COLO668 (cell line): ENCODE results near the gene CD79B.
"Not testable (repeated sequence)": the region's sequence is repeated elsewhere in the genome, so short reads cannot be mapped to it uniquely, and the experiment has no call there.

Experiments used
- DNase-seq: peaks from one replicate; lab custom pipeline; 2025; ENCODE audit not compliant: unreplicated experiment; lab: John Stamatoyannopoulos, UW

CD79B gene

GRCh38 chr17:63915753-63916152 is 16.4 kb downstream of the CD79B start:
- DNase-seq: not testable (repeated sequence)

- DNase-seq: no peak
These were observed 17.7 kb downstream of the CD79B start for GRCh38 chr17:63914471-63914870.

- DNase-seq: peak; percentile 14
These were observed 20.5 kb downstream of the CD79B start for GRCh38 chr17:63911657-63912100.

GRCh38 chr17:63911041-63911635 is 21.0 kb downstream of the CD79B start, which contains the start of gene CSHL1:
CSHL1 (minus strand) TSS chr17:63911258; CDS start chr17:63911196, 62 bp downstream.
- DNase-seq: no peak

GRCh38 chr17:63910096-63910495 is 22.0 kb downstream of the CD79B start:
- no peak for DNase-seq

- DNase-seq: not testable (repeated sequence)
These were observed 22.5 kb downstream of the CD79B start for GRCh38 chr17:63909586-63909985.

GRCh38 chr17:63907161-63907778 is 24.9 kb downstream of the CD79B start:
- DNase-seq: not testable (repeated sequence)

GRCh38 chr17:63904796-63905195 is 27.3 kb downstream of the CD79B start:
- not testable (repeated sequence) for DNase-seq

- DNase-seq: not testable (repeated sequence)
These were observed 28.3 kb downstream of the CD79B start for GRCh38 chr17:63903787-63904201.

- not testable (repeated sequence) for DNase-seq
These were observed 30.2 kb downstream of the CD79B start for GRCh38 chr17:63901971-63902370.

GRCh38 chr17:63898899-63899798 is 33.0 kb downstream of the CD79B start:
- not testable (repeated sequence) for DNase-seq

GRCh38 chr17:63896524-63897354 is 35.4 kb downstream of the CD79B start, which contains the start of gene CSH1:
CSH1 (minus strand) TSS chr17:63896574; CDS start chr17:63896511, 63 bp downstream.
- not testable (repeated sequence) for DNase-seq

- not testable (repeated sequence) for DNase-seq
These were observed 37.3 kb downstream of the CD79B start for GRCh38 chr17:63894821-63895220.

GRCh38 chr17:63894021-63894420 is 38.1 kb downstream of the CD79B start:
- DNase-seq: not testable (repeated sequence)

- not testable (repeated sequence) for DNase-seq
These were observed 39.7 kb downstream of the CD79B start for GRCh38 chr17:63892316-63893037.

- not testable (repeated sequence) for DNase-seq
These were observed 42.9 kb downstream of the CD79B start for GRCh38 chr17:63889026-63889848.

GRCh38 chr17:63885119-63885518 is 47.0 kb downstream of the CD79B start:
- not testable (repeated sequence) for DNase-seq

- DNase-seq: not testable (repeated sequence)
These were observed 49.5 kb downstream of the CD79B start for GRCh38 chr17:63882626-63883126.
